Measurements from ENCODE around the gene ANKRD42.

ANKRD42 gene

DNA sequence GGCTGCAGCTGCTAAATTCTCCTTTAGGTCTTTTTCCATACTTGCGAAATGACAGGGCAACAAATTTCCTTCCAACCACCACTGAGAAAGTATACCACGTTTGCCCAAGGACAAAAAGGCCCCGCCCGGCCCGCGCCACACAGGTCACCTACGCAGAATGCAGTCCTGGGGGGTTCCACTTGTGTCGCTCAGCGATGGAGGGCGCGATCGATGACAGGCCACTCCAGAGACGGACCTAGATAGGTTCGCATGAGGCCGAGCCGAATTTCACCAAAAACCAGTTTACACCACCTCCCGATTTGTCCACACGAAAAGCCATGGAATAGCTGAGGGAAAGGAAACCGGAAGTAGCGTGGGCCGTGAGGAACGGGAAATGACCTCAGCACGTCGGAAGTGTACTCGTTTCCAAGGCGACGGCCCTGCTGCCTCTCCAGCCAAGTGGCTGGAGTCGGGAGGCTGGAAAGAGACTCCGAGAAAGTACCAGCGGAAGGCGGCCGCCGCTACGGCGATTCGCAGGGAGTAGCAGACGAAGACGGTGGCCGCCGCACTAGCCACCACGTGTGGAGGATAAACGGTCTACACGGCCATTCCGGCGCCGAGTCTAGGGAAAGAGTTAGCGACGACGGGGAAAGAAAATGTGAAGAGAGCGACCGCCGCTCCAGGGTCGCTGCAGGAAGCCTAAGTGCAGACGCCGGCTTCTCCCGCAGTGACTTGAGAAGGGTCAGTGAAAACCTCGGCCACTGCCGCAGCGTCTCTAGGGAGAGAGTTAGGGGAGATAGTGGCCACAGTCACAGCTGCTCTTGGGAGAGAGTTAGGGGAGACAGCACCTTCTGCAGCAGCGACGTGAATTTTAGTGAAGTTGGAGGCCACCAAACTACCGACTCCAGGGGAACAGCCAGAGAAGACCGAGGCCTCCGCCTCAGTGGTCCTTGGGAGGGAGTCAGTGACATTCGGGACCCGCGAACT, at the start of gene ANKRD42:
Gene ANKRD42, plus strand, starts transcription at position 398 of the 966 bp plus-strand sequence. CDS start 959 bp downstream, outside the sequence.
- DNase-seq (ENCODE audit: insufficient read length, low spot score) (peak; percentile 97), FAIRE-seq (peak; percentile 96)

DNA sequence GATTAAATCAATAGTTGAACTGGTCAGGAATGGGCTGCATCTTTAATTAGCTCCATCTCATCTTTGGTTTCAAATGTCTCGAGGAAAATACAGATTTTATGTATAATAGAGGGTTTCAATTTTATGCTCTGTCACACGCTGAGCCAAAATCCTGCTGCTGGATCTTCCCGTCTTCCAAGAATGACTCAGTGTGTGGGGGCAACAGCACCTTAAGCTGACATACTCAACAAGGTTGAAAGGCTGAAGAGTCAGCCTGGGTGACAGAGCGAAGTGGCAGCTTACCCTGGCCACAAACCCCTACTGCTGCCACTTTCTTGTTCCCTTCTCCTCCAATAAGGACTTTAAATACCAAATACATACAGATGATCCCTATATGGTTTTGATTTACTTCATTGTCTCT, 45.6 kb upstream of the ANKRD42 start:
- no peak for FAIRE-seq
- DNase-seq (ENCODE audit: insufficient read length, low spot score) = no peak

DNA sequence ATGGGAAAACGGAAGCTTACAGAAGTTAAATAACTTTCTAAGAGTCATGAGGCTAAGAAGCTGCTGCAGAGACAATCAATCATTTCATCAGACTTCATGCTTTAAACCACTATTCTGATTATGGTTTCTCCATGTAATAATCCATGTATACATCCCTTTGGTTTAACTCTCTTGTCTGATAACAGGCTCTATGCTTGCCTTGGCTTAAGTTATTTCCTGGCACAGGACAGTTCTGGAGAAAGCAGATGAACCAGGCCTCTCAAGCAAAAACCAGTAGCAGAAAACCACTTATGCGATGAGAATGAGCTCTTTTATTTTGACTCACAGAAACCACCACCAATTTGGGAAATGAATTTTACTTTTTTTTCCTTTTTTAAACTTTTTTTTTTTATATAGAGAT, 43.1 kb upstream of the ANKRD42 start:
- DNase-seq (ENCODE audit: insufficient read length, low spot score) (no peak), FAIRE-seq (no peak)

DNA sequence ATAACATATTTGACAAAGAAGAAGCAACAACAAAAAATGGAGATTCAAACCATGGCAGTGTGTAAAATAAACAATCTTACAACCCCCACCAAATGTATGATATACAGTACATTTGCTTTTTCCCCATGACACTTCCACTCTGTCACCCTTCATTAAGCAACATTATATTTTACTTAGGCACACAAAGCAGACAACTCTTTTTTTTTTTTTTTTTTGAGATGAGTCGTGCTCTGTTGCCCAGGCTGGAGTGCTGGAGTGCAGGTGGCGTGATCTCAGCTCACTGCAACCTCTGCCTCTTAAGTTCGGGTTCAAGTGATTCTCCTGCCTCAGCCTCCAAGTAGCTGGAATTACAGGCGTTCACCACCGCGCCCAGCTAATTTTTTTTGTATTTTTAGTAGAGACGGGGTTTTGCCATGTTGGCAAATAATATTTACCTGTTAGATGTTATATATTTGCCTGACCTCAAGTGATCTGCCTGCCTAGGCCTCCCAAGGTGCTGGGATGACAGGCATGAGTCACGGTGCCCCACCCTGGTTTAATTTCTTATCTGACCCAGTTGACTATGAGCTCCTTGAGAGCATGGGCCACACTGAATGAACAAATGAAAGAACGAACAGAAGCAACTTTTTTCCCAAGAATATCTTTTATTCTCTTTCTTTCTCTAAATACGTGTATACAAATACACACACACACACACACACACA, 42.1 kb upstream of the ANKRD42 start:
- DNase-seq (ENCODE audit: insufficient read length, low spot score) (no peak), FAIRE-seq (no peak)

DNA sequence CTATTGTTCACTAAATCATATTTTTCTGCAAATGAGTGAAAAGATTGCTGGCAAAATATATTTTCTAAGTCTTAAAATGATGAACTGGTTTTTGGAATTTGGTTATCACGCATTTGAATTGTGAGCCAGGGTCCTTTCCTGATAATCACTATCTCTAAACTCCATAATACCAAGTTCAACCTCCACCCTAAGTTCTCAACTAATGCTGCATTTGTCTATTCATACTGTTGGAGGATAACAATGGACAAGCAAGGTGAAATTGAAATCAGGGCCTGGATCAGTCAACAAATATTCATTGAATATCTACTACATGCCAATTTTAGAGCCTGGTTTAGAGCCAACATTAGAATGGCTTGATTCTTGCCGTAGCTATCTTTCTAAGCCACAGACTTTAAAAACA, 41.2 kb upstream of the ANKRD42 start:
- DNase-seq (ENCODE audit: insufficient read length, low spot score) (no peak), FAIRE-seq (no peak)

DNA sequence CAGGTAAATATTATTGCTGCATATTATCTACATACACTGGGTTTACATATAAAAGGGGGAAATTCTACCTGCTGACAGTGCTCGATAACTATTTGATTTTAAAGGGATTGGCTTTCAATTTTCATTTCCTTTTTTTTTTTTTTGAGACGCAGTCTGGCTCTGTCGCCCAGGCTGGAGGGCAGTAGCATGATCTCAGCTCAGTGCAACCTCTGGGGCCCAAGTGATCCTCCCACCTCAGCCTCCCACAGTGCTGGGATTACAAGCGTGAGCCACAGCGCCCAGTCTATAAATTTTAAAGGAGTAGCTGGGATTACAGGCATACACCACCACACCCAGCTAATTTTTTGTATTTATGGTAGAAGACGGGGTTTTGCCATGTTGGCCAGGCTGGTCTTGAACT, 39.7 kb upstream of the ANKRD42 start:
- no peak for DNase-seq (ENCODE audit: insufficient read length, low spot score)
- no peak for FAIRE-seq

DNA sequence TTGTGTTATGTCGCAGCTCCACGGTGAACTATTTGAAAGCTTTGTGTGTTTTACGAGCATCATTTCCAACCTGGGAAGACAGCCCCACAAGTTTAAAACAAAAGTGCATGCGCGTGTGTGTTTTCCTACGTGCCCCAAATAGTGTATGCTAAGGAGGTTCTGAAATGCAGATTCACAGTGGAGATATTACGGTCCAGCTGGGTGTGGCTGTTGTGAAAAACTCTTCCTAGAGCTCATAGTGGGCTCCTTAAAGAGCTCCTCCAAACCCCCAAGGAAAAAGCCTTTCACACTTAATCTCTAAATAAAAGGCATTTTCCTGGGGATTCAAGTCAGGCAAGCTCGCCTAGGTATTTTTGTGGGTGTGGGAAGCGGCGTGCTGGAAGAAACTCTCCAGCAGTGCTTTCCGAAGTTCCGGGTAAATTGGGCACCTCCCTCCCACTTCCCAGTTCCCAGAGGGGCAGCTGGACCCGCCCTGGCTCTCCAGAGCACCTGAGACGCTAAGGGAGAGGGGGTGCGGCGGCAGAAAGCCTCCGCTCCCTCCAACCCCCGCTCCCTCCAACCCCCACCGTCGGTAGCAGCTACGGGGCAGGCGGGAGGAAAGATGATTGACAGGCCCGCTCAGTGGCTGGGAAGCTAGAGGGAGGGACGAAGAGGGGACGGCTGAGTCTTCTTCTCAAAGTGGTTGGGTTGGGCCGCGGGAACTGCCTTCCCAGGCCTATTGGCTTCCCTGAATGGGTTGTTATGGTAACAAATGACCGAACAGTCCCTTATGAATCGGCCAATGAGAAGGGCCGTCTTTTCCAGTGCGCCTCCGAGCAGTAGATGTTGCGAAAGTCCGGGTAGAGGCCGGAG, 37.1 kb upstream of the ANKRD42 start:
- FAIRE-seq = peak; percentile 95
- DNase-seq (ENCODE audit: insufficient read length, low spot score) = peak; percentile 99

DNA sequence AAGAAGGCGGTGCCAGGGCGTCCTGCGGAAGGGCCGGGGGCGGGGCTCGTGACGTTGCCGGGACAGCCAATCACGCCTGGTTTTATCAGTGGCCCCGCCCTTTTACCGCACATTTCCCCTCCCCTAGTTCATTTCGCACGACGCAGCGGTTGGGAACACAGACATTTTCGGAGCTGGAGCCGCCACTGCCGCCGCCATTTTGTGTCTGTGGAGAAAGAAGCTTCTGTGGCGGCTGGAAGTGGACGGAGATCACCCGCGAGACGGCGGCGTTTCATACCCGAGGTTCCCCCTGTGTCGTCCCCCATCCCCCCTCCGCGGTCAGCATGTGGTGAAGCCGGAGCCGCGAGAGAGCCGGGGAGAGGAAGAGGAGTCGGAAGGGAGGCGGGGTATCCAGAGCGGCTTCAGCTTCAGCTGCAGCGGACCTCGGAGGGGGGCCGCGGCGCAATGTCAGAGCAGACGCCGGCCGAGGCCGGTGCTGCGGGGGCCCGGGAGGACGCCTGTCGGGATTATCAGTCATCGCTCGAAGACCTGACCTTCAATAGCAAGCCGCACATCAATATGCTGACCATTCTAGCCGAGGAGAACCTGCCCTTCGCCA, 36.4 kb upstream of the ANKRD42 start, which contains the start of gene PCF11:
Gene PCF11, plus strand, starts transcription at position 136 of the 598 bp plus-strand sequence. Its CDS starts 309 bp downstream, at position 445.
- FAIRE-seq (no peak), DNase-seq (ENCODE audit: insufficient read length, low spot score) (no peak)

DNA sequence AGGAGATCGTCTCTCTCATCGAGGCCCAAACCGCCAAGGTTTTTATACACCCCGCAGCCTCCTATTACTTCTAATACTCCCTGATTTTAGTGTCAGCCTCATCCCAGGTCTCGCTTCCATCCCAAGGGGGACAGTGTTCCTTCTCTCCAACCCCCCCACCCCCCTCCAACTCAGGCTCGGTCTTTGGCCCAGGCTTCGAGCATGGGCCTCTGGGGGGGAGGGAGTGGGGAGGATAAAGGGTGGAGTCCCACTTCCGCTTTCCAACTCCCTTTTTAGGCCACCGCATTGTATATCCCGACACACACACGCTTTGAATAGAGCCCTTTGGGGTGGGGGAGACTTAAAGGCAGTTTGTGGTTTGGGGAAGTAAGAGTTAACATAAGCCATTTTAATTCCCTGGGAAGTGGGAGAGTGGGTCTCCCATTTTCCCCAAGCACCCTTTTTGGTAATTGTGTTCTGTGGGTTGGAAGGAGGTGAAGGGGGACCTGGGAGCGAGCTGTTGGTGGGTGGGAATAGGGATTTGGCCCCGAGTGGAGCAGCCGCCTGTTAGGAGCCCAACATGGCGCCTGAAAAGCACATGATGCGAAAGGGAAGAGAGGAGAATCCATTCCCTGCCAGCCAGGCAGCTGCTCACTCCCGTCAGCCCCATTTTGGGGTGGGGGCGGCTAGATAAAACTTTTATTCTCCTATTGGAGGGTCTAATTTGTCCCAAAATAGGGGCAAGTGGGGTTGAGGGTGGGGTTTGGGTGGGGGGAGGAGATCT, 35.7 kb upstream of the ANKRD42 start:
- peak; percentile 31 for DNase-seq (ENCODE audit: insufficient read length, low spot score)

DNA sequence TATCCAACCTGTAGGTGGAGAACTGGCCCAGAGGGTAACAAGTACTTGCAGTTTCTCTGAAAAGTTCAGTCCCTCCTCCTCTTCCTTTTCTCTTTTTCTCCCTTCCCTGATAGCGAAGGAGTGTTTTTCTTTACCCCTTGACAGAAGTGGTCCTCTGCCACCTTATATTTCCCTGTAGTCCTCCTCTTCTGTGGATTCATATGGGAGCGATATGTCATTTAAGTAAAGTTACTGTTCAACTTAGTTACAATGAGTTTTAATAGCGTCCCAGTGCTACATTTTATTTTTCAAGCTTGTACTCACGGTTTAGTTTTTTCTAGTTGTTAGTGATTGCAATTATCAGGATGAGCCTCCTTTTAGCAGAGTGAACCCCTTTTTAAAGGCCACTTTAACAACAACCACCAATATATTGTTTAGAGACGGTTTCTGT, 35.1 kb upstream of the ANKRD42 start:
- no peak for DNase-seq (ENCODE audit: insufficient read length, low spot score)
- FAIRE-seq = no peak

More for the DNA sequence above, 35.7 kb upstream of the ANKRD42 start:
- FAIRE-seq = no peak

DNA sequence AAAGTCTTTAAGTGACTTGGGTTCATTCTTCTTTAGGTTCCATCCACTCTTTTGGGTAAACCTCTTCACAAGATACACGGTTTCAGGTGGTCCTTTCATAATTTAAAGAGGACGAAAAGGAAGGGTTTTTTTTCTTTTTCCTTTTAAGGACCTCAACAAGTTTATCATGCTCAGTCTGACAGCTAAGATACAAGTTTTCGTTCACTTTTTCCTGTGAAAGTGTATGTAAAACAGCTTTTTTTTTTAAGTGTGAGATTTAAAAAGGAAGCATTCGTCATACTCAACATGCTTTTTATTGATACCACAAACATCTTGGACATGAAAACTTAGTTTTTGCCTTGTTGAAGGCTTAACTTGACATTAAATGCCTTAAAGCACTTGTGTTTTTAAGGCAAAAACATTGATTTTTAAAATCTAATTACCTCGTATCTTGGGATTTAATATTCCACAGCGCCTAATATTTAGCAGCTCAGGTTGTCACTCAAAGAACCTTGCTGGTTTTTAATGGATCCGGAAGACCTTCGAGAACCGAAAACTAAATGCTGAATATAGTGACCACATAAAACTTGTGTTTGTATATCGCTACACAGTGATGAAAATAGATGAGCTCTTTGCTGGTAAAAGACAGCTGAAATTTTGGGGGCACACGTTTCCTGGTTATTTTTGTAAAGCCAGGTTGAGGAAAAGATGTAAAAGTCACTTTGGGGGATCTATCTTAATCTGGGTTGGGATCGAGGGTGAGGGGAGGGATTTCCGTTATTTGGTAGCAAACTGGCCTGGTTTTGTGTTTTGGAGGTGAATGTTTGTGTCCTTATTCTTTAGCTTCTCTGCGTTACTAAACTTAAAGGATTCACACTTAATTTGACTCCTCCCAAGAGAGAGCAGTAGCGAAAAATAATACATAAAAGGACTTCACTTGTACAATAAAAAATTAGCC, 34.3 kb upstream of the ANKRD42 start:
- FAIRE-seq (no peak), DNase-seq (ENCODE audit: insufficient read length, low spot score) (no peak)

DNA sequence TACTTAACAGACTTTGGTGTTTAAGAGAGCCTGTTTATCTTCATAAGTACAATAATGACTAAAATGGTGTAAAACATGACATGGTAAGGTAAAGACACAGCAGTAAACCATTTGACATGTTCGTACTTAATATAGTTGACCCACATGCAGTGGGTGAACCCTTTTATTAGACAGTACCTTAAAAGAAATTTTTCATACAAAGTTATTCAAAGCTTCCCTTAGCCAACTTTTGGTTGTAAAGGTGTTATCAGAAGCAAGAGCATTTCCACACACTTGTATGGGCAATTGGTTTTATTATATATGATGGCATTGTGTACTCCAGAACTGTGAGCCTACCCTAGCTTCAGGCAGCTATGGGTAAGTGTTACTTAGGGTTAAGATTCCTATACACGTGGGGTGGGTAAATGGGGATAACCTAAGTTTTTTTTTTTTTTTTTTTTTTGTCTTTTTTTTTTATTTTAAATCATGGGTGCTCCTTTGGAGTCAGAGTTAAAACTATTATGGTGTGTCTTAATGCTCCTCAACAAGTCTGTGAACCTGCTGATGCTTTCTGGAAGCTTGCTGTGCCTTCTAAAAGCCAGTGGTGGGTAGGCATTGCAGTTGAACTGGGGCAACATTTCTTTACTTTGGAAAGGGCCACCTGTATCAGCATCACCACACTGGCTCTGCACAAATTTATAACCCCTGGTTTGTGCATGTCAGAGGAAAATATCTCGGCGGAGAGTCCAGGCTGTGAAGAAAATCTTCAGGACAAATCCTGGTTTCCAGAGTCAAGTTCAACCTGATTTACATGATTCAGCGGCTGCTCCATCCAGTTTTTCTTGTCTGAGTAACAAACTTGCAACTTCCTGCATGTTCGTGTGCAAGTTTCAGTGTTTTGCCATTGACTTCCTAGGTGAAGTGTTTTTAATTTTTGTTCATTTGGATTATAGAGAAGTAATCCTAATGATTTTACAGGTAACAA, 33.3 kb upstream of the ANKRD42 start:
- FAIRE-seq (no peak), DNase-seq (ENCODE audit: insufficient read length, low spot score) (no peak)

DNA sequence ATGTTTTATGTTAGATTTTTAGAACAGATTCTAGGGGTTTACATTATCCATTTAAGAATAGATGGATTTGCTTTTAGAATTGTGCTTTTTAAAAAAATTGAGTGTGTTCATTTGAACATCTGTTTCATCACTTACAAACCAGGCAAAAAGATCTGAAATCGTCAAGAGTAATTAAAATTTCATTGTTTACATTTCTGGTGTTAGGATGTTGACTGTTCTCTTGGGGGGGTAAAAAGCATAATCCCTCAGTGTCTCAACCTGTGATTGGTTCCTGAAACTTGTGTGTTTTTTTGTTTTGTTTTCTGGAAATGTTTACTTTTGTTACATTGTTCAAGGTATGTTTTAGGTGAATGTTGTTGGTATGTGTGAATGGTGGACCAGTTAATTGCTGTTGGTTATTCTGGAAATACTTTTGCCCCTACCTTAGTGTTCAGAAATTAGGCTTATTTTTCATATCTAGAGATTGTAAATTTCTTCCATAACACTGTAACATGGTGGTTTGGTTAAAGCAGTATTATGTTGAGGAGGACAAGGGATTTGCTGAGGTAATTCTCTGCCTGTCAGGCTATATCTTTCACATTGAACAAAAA, 31.8 kb upstream of the ANKRD42 start:
- DNase-seq (ENCODE audit: insufficient read length, low spot score) (no peak), FAIRE-seq (peak; percentile 65)

DNA sequence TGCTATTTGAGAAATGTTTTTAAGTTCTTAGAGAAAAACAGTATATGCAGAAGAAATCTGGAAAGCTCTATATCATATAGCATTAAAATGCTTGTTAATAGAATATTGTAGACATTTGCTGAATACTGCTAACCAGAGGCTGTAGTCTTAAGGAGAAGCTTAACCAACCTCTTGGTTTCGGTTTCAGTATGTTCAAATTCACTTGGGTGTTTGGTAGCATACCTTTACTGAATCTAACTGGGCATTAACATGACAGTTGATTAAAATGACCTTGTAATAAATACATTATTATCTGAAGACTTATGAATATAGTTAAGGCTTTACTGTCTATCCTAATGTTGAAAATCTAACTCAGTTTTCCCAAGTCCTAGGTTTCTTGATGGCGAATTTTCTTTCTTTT, 31.1 kb upstream of the ANKRD42 start:
- DNase-seq (ENCODE audit: insufficient read length, low spot score) (no peak), FAIRE-seq (no peak)

DNA sequence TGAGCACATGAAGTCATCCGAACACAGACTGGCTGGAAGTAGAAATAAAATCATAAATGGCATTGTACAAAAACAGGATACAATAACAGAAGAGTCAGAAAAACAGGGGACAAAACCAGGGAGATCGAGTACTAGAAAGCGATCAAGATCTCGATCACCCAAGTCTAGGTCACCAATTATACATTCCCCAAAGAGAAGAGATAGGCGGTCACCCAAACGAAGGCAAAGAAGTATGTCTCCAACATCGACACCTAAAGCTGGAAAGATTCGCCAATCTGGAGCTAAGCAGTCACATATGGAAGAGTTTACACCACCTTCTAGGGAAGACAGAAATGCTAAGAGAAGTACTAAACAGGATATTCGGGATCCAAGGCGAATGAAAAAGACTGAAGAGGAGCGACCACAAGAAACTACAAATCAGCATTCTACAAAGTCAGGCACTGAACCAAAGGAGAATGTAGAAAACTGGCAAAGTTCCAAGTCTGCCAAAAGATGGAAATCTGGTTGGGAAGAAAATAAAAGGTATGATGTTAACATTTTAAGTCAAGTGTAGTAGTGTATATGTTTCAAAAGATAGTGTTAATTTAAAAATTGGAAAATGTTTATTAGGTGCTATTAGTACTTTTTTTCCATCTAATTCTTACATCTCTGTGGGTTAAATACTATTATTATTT, 27.2 kb upstream of the ANKRD42 start:
- no peak for FAIRE-seq
- DNase-seq (ENCODE audit: insufficient read length, low spot score) = no peak

DNA sequence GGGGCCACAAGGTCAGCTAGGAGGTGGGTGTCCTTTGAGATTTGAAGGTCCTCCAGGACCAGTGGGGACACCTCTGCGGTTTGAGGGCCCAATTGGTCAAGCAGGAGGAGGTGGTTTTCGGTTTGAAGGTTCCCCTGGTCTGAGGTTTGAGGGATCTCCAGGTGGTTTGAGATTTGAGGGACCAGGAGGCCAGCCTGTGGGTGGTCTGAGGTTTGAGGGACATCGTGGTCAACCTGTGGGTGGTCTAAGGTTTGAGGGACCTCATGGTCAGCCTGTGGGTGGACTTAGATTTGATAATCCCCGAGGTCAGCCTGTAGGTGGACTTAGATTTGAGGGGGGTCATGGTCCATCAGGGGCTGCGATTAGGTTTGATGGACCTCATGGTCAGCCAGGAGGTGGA, 24.8 kb upstream of the ANKRD42 start:
- FAIRE-seq = no peak
- no peak for DNase-seq (ENCODE audit: insufficient read length, low spot score)

Measured in HTR-8/SVneo (cell line).